ENCODE measurements around the gene CCDC88C. TPM values are rescaled to one million over a fixed set of nuclear protein-coding genes. Genes with fewer than 3 reads are reported as not detected.

CCDC88C gene
- total and polyA plus RNA-seq, 2 experiments from 2014 or later, result 23.6 to 60.7 TPM

- H3K4me2 ChIP-seq, result no peak overlapping the region
- peaks cover 6% of the 10 kb centered on the region for H3K27me3 Mint-ChIP-seq (ENCODE audit: insufficient read depth, low read depth, poor library complexity)
- no peak for DNase-seq (ENCODE audit: low spot score)
- no peak overlapping the region for H3K27ac ChIP-seq (ENCODE audit: low read depth)
- no peak overlapping the region for H3K27ac Mint-ChIP-seq
- no peaks in the 10 kb centered on the region; the same call in 1 of the 2 replicates for H4K20me1 ChIP-seq (replicated peaks; ENCODE audit: insufficient read depth)
- no peak for TF ChIP-seq CREB1 (CRISPR knock-in tag; IDR thresholded peaks at IDR 0.05; ENCODE audit: low read depth)
- no peak for TF ChIP-seq REST (IDR thresholded peaks at IDR 0.05; ENCODE audit: unreplicated experiment)
- TF ChIP-seq EZH2phosphoT487 (IDR thresholded peaks at IDR 0.05; ENCODE audit: unreplicated experiment), result no peak
- no peaks in the 10 kb centered on the region; the same call in 2 of the 3 replicates for H3K4me1 Mint-ChIP-seq
- no peak overlapping the region for H3K4me3 Mint-ChIP-seq
- no peak overlapping the region for H3K4me3 ChIP-seq
- no peaks in the 10 kb centered on the region for H3K27me3 ChIP-seq (ENCODE audit: insufficient read depth)
- no peak for ATAC-seq
- H3K9me2 ChIP-seq (ENCODE audit: insufficient read depth), result no peaks in the 10 kb centered on the region
- H3K36me3 Mint-ChIP-seq (ENCODE audit: low read depth), result peaks cover 71% of the 10 kb centered on the region
- H3F3A ChIP-seq (replicated peaks; ENCODE audit: low read depth), result no peaks in the 10 kb centered on the region
- H3K9me3 Mint-ChIP-seq, result no peaks in the 10 kb centered on the region
- no peak overlapping the region for H2AFZ ChIP-seq
- H3K79me2 ChIP-seq (replicated peaks; ENCODE audit: insufficient read depth), result no peaks in the 10 kb centered on the region
- H3K4me1 ChIP-seq (ENCODE audit: insufficient read depth), result no peaks in the 10 kb centered on the region
- H3K36me3 ChIP-seq (ENCODE audit: insufficient read depth), result peaks cover 12% of the 10 kb centered on the region
Measured at GRCh38 chr14:91295276-91295845, 122.3 kb downstream of the CCDC88C start.

GRCh38 chr14:91294153-91294552 is 123.5 kb downstream of the CCDC88C start:
- H3K4me2 ChIP-seq, result no peak overlapping the region
- Mint-ChIP-seq H3K27ac (no peak overlapping the region), H3K9me3 (no peaks in the 10 kb centered on the region), H3K27me3 (ENCODE audit: insufficient read depth, low read depth, poor library complexity) (peaks cover 6% of the 10 kb centered on the region), H3K4me1 (no peaks in the 10 kb centered on the region), H3K36me3 (ENCODE audit: low read depth) (peaks cover 77% of the 10 kb centered on the region), H3K4me3 (no peak overlapping the region)
- H3K27me3 ChIP-seq (ENCODE audit: insufficient read depth), result no peaks in the 10 kb centered on the region
- no peak for ATAC-seq
- H3K27ac ChIP-seq (ENCODE audit: low read depth), result no peak overlapping the region
- no peak for DNase-seq (ENCODE audit: low spot score)
- no peaks in the 10 kb centered on the region for H3K4me1 ChIP-seq (ENCODE audit: insufficient read depth)
- no peaks in the 10 kb centered on the region for H3F3A ChIP-seq (replicated peaks; ENCODE audit: low read depth)
- H3K9me2 ChIP-seq (ENCODE audit: insufficient read depth), result no peaks in the 10 kb centered on the region
- no peak overlapping the region for H3K4me3 ChIP-seq
- no peaks in the 10 kb centered on the region for H3K79me2 ChIP-seq (replicated peaks; ENCODE audit: insufficient read depth)
- H4K20me1 ChIP-seq (replicated peaks; ENCODE audit: insufficient read depth), result no peaks in the 10 kb centered on the region; the same call in 1 of the 2 replicates
- H3K36me3 ChIP-seq (ENCODE audit: insufficient read depth), result peaks cover 15% of the 10 kb centered on the region
- no peak overlapping the region for H2AFZ ChIP-seq
- TF ChIP-seq ZNF331 (CRISPR knock-in tag; IDR thresholded peaks at IDR 0.05; ENCODE audit: low read depth) (no peak), NANOG (IDR thresholded peaks at IDR 0.05; ENCODE audit: borderline replicate concordance) (no peak), JUNB (IDR thresholded peaks at IDR 0.05; ENCODE audit: unreplicated experiment) (no peak), EZH2 (IDR thresholded peaks at IDR 0.05; ENCODE audit: low read depth, unreplicated experiment) (no peak), ETS1 (IDR thresholded peaks at IDR 0.05) (no peak), CREB1 (CRISPR knock-in tag; IDR thresholded peaks at IDR 0.05; ENCODE audit: low read depth) (no peak), ZNF462 (CRISPR knock-in tag; IDR thresholded peaks at IDR 0.05) (no peak), EZH2phosphoT487 (IDR thresholded peaks at IDR 0.05; ENCODE audit: unreplicated experiment) (no peak), STAT1 (IDR thresholded peaks at IDR 0.05; ENCODE audit: unreplicated experiment) (no peak)
